RWPE2 (cell line): ENCODE data around the gene DIAPH2.

Experiments
- ATAC-seq: fragments of 200-7000 bp; cut with Tn5 transposase; 3 replicates; pipeline ENCODE4 v1.9.1; 2021; ENCODE audit warnings: low read depth
- DNase-seq: peaks from one replicate; pipeline ENCODE4 v3.0.0-alpha.2; 2020; ENCODE audit warnings: low spot score
- H3K27ac ChIP-seq: fragments of 450-650 bp; 2 replicates; pipeline ENCODE4 v1.5.1; 2017; ENCODE audit warnings: mild to moderate bottlenecking; ENCODE audit not compliant: poor library complexity, severe bottlenecking
- H3K27me3 ChIP-seq: fragments of 250-450 bp; sonication (Bioruptor Pico); 2 replicates; pipeline ENCODE4 v1.5.1; 2021; ENCODE audit warnings: mild to moderate bottlenecking, moderate library complexity; ENCODE audit not compliant: insufficient read depth, poor library complexity, severe bottlenecking
- H3K36me3 ChIP-seq: fragments of 250-450 bp; sonication (Bioruptor Pico); 2 replicates; pipeline ENCODE4 v1.5.1; 2020; ENCODE audit warnings: low read depth, mild to moderate bottlenecking, moderate library complexity
- H3K4me1 ChIP-seq: fragments of 250-450 bp; sonication (Bioruptor Pico); 2 replicates; pipeline ENCODE4 v1.5.1; 2021; ENCODE audit warnings: mild to moderate bottlenecking, moderate library complexity; ENCODE audit not compliant: insufficient read depth, poor library complexity, severe bottlenecking
- H3K4me3 ChIP-seq: fragments of 250-450 bp; sonication (Bioruptor Pico); 2 replicates; pipeline ENCODE4 v1.5.1; 2021; ENCODE audit warnings: mild to moderate bottlenecking, moderate library complexity; ENCODE audit not compliant: severe bottlenecking
- H3K9me3 ChIP-seq: fragments of 250-450 bp; sonication (Bioruptor Pico); 2 replicates; pipeline ENCODE4 v1.5.1; 2021; ENCODE audit warnings: mild to moderate bottlenecking, moderate library complexity; ENCODE audit not compliant: severe bottlenecking
- TF ChIP-seq, protein P1 (sequence below): fragments of 450-650 bp; IDR thresholded peaks from one replicate; pipeline ENCODE4 v1.5.1; 2017; ENCODE audit warnings: mild to moderate bottlenecking, moderate library complexity; ENCODE audit not compliant: poor library complexity, severe bottlenecking

The DIAPH2 gene

DNA sequence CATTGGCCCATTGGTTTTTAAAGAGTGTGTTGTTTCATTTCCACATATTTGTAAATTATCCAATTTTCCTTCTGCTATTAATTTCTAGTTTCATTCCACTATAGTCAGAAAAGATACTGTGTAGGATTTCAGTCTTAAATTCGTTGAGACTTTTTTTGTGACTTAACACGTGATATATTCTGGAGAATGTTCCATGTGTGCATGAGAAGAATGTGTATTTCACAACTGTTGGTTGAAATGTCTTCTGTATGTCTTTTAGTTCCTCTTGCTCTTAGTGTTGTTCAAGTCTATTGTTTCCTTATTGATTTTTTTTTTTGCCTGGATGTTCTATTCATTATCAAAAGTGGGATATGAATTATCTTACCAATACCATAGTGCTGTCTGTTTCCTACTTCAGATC, 806.0 kb downstream of the DIAPH2 start:
- H3K36me3 ChIP-seq, result no peaks in the 10 kb centered on the region
- DNase-seq (no peak), ATAC-seq (no peak)
- H3K27me3 ChIP-seq, result no peaks in the 10 kb centered on the region
- no peak overlapping the region for H3K27ac ChIP-seq
- H3K4me3 ChIP-seq, result no peak overlapping the region
- H3K9me3 ChIP-seq, result no peaks in the 10 kb centered on the region
- no peaks in the 10 kb centered on the region for H3K4me1 ChIP-seq
- TF ChIP-seq, protein P1, sequence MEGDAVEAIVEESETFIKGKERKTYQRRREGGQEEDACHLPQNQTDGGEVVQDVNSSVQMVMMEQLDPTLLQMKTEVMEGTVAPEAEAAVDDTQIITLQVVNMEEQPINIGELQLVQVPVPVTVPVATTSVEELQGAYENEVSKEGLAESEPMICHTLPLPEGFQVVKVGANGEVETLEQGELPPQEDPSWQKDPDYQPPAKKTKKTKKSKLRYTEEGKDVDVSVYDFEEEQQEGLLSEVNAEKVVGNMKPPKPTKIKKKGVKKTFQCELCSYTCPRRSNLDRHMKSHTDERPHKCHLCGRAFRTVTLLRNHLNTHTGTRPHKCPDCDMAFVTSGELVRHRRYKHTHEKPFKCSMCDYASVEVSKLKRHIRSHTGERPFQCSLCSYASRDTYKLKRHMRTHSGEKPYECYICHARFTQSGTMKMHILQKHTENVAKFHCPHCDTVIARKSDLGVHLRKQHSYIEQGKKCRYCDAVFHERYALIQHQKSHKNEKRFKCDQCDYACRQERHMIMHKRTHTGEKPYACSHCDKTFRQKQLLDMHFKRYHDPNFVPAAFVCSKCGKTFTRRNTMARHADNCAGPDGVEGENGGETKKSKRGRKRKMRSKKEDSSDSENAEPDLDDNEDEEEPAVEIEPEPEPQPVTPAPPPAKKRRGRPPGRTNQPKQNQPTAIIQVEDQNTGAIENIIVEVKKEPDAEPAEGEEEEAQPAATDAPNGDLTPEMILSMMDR, result no peak

- no peak for DNase-seq
- no peaks in the 10 kb centered on the region for H3K9me3 ChIP-seq
- H3K4me3 ChIP-seq, result no peak overlapping the region
- no peak for ATAC-seq
- TF ChIP-seq, protein P1, result no peak
- no peaks in the 10 kb centered on the region for H3K36me3 ChIP-seq
- H3K4me1 ChIP-seq, result no peaks in the 10 kb centered on the region
- no peaks in the 10 kb centered on the region for H3K27me3 ChIP-seq
- H3K27ac ChIP-seq, result no peak overlapping the region
Measured at GRCh38 chrX:97494756-97495372, 810.2 kb downstream of the DIAPH2 start.

DNA sequence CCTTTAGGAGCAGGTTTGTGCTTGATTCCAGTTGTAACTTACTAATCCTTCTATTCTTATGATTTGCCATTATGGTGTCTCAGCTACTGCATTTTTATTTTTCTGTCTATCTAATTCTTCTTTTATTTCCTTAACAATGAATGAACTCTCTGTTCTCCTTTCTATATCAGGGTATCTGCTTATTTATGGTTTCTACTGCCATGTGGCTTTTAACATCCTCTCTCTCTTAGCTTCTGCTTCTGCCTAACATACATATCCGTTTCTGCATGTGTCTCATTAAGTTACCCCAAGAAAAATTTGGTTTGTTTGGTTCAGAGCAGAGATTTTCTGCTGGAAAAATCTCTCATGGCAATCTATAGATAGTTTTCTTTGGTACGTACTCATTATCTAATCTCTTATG, 813.5 kb downstream of the DIAPH2 start:
- Histone ChIP-seq H3K27me3 (no peaks in the 10 kb centered on the region), H3K4me1 (no peaks in the 10 kb centered on the region), H3K4me3 (no peak overlapping the region), H3K27ac (no peak overlapping the region), H3K9me3 (no peaks in the 10 kb centered on the region), H3K36me3 (no peaks in the 10 kb centered on the region)
- TF ChIP-seq, protein P1, result no peak
- no peak for DNase-seq
- ATAC-seq, result no peak

DNA sequence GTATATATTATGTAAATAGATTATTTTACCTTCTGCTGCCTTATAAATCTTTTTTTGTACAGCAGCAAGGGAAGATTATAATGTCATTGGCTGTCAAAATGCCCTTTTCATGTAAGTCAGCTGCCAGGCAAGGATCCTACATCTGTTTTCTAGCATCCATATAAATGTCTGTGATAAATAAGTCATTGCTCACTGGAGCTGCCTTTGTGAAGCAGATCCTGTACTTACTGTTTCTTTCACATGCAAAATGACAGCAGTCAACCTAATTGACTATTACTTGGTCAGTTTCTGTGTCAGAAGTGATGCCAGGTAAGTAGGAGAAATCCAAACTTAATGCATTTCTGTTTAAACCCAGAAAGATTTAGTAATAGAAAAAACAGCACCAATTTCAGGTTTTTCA, 819.8 kb downstream of the DIAPH2 start:
- TF ChIP-seq, protein P1, result no peak
- no peak overlapping the region for H3K27ac ChIP-seq
- H3K4me3 ChIP-seq, result no peak overlapping the region
- H3K36me3 ChIP-seq, result no peaks in the 10 kb centered on the region
- no peak for ATAC-seq
- no peak for DNase-seq
- H3K4me1 ChIP-seq, result no peaks in the 10 kb centered on the region
- H3K9me3 ChIP-seq, result no peaks in the 10 kb centered on the region
- H3K27me3 ChIP-seq, result no peaks in the 10 kb centered on the region

DNA sequence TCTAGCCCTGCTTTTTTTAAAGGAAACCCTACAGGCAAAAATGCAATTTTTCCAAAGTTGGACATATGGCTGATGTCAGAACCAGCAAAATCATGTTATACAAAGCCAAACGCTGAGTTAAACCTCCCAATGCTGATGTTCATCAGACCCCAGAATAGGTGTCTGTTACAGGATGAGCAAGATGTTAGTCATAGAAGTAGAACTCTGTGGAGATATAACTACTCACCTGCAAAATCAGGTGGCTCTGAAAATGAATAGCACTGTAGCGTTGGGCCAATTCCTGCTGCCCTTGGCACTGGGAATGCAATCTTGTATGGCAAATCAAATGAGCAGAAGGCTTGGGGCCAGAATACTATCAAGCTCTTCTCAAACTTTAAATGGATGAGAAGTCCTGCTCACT, 833.1 kb downstream of the DIAPH2 start:
- DNase-seq, result no peak
- H3K27ac ChIP-seq, result no peak overlapping the region
- H3K36me3 ChIP-seq, result no peaks in the 10 kb centered on the region
- no peaks in the 10 kb centered on the region for H3K4me1 ChIP-seq
- no peak overlapping the region for H3K4me3 ChIP-seq
- no peaks in the 10 kb centered on the region for H3K27me3 ChIP-seq
- peak; percentile 62; the same call in 2 of the 3 replicates for ATAC-seq
- TF ChIP-seq, protein P1, result no peak
- no peaks in the 10 kb centered on the region for H3K9me3 ChIP-seq
